Keratinocyte (primary cell): Measurements from ENCODE around the gene PI4KA.

Source experiments
- CTCF ChIP-seq, 3 experiments: IDR thresholded peaks in 1 of 3; conservative IDR thresholded peaks in 1 of 3; optimal IDR thresholded peaks in 1 of 3; 2 replicates in 2 of 3; 3 replicates in 1 of 3; pipeline versions ENCODE3 to v1.5.1; 2011; ENCODE audit warnings: low read length in 3 of 3, mild to moderate bottlenecking in 3 of 3, moderate library complexity in 2 of 3, control low read depth in 1 of 3, inconsistent platforms in 1 of 3; ENCODE audit not compliant: insufficient read depth in 2 of 3; ENCODE audit errors: extremely low read depth in 1 of 3
- EZH2 ChIP-seq: IDR thresholded peaks from one replicate; pipeline ENCODE4 v1.6.1; 2012; ENCODE audit warnings: inconsistent platforms, mild to moderate bottlenecking, low read length, moderate library complexity

GRCh38 chr22:20866736-20867135 is 8.1 kb upstream of the PI4KA start:
- TF ChIP-seq CTCF (optimal IDR thresholded peaks at IDR 0.05 in 1 of 3, IDR thresholded peaks at IDR 0.05 in 1 of 3, conservative IDR thresholded peaks at IDR 0.05 in 1 of 3; ENCODE audit: extremely low read depth in 1 of 3, insufficient read depth in 2 of 3, low read length in 3 of 3) = no peak
- TF ChIP-seq EZH2 = no peak
